ENCODE results near the gene PGM5.

PGM5 gene

DNA sequence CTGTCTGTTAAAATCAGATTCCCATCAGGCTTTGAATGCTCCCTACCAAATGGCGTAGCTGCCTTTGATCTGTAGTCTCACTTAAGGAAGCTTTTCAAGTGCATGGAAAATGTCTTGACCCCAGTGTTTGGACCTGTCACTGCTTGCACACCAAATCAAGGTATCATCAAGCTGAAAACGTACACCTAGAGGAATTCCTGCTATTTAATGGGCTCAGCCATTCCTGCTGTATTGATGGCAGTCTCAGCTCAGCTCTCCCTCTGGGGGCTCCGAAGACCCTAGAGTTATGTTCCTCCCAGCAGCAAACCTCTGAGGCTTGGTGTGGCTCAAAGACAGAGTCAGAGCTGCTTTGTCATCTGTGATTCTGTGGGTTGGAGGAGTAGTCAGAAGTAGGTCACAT, 63.5 kb downstream of the PGM5 start:
- no peaks in the 10 kb centered on the region for H3K9me3 ChIP-seq (ENCODE audit: insufficient read depth, low read length)
- no peak overlapping the region for H3K4me2 ChIP-seq (ENCODE audit: low read depth, low read length, poor library complexity, severe bottlenecking)
- no peak overlapping the region for H3K4me3 ChIP-seq (ENCODE audit: insufficient read depth, low read length, poor library complexity, severe bottlenecking)
- no peak overlapping the region for H3K27ac ChIP-seq (ENCODE audit: low read depth, low read length)
- no peak overlapping the region for H3K9ac ChIP-seq (ENCODE audit: low read length)
- H3K27me3 ChIP-seq (ENCODE audit: low read length): no peaks in the 10 kb centered on the region
- no peaks in the 10 kb centered on the region for H3K79me2 ChIP-seq (ENCODE audit: insufficient read depth, low read length)
- no peak for TF ChIP-seq EZH2phosphoT487 (conservative IDR thresholded peaks at IDR 0.05; ENCODE audit: low read length)
- TF ChIP-seq, protein P1, sequence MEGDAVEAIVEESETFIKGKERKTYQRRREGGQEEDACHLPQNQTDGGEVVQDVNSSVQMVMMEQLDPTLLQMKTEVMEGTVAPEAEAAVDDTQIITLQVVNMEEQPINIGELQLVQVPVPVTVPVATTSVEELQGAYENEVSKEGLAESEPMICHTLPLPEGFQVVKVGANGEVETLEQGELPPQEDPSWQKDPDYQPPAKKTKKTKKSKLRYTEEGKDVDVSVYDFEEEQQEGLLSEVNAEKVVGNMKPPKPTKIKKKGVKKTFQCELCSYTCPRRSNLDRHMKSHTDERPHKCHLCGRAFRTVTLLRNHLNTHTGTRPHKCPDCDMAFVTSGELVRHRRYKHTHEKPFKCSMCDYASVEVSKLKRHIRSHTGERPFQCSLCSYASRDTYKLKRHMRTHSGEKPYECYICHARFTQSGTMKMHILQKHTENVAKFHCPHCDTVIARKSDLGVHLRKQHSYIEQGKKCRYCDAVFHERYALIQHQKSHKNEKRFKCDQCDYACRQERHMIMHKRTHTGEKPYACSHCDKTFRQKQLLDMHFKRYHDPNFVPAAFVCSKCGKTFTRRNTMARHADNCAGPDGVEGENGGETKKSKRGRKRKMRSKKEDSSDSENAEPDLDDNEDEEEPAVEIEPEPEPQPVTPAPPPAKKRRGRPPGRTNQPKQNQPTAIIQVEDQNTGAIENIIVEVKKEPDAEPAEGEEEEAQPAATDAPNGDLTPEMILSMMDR (IDR thresholded peaks at IDR 0.05; ENCODE audit: insufficient read depth, low read length, poor library complexity, severe bottlenecking): no peak
- H3K36me3 ChIP-seq (ENCODE audit: low read length): no peaks in the 10 kb centered on the region
- H4K20me1 ChIP-seq (ENCODE audit: low read depth, low read length): no peaks in the 10 kb centered on the region
- no peaks in the 10 kb centered on the region for H3F3A ChIP-seq (ENCODE audit: insufficient read depth)
- no peaks in the 10 kb centered on the region for H3K9me2 ChIP-seq (replicated peaks; ENCODE audit: insufficient read depth, low read length)
- H2AFZ ChIP-seq (ENCODE audit: low read depth, low read length, severe bottlenecking): no peak overlapping the region

DNA sequence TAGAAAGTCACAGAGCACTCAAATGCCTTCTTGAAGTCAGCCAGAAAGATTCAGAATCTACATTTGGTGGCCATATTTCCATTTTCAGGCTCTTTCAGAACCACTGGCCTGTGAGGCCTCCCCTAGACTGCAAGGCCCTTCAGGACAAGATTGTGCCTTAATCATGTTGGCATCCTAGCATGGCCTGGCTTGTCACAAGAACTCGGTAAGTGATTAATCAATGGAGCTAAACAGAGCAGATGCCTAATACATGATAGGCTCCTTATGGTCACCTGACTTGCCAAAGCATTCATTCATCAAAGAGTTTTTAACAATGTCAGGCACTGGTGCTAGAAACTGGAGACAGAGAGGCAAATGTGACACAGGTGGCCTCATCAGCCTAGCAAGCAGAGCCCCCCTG, 70.3 kb downstream of the PGM5 start:
- Histone ChIP-seq H3K79me2 (ENCODE audit: insufficient read depth, low read length) (no peaks in the 10 kb centered on the region), H3F3A (ENCODE audit: insufficient read depth) (no peaks in the 10 kb centered on the region), H3K9me3 (ENCODE audit: insufficient read depth, low read length) (no peaks in the 10 kb centered on the region), H3K27me3 (ENCODE audit: low read length) (0 out of 2 replicates have a peak, but pooled peaks cover 2% of the 10 kb centered on the region), H2AFZ (ENCODE audit: low read depth, low read length, severe bottlenecking) (no peak overlapping the region), H3K27ac (ENCODE audit: low read depth, low read length) (no peak overlapping the region), H3K4me2 (ENCODE audit: low read depth, low read length, poor library complexity, severe bottlenecking) (no peak overlapping the region), H3K36me3 (ENCODE audit: low read length) (no peaks in the 10 kb centered on the region), H3K9ac (ENCODE audit: low read length) (no peak overlapping the region), H4K20me1 (ENCODE audit: low read depth, low read length) (no peaks in the 10 kb centered on the region), H3K4me3 (ENCODE audit: insufficient read depth, low read length, poor library complexity, severe bottlenecking) (no peak overlapping the region), H3K9me2 (replicated peaks; ENCODE audit: insufficient read depth, low read length) (no peaks in the 10 kb centered on the region)
- TF ChIP-seq EZH2phosphoT487 (conservative IDR thresholded peaks at IDR 0.05; ENCODE audit: low read length): no peak
- TF ChIP-seq, protein P1 (IDR thresholded peaks at IDR 0.05; ENCODE audit: insufficient read depth, low read length, poor library complexity, severe bottlenecking): no peak

DNA sequence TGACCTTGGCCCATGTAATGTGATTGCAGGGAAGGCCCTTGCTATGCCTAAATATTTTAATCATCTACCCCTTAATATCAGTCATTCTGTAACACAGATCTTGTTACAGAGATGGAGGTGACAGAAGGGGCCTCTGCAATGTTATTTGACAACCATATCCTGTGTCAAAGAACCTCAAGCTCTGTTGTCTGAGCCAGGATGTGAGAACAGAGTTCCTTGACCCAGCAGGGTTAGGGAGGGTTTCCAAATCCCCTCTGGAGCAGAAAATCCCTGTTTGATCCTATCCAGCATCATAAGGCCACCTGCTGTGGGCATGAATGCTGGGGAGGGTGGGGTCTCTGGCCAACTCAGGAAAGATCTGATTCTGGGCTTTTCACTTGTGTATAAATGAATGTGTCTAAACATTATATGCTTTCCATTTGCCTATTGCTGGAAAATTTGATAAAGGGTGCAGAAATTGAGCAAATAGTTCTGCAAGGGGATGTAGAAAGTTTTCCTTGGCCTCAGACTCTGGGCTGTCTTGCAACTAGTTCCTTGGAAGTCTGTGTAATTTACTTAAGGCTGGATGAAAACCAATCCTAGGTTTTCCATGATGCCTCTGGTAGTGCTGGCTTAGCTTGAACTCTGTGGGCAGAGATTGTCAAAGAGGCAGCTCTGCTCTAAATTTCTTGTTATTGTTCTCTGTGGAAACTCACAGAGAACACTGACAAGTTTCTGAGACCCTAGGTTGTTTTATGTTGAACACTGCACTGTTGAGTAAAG, 71.0 kb downstream of the PGM5 start:
- Histone ChIP-seq H3K9ac (ENCODE audit: low read length) (no peak overlapping the region), H3K36me3 (ENCODE audit: low read length) (no peaks in the 10 kb centered on the region), H3F3A (ENCODE audit: insufficient read depth) (no peaks in the 10 kb centered on the region), H3K4me2 (ENCODE audit: low read depth, low read length, poor library complexity, severe bottlenecking) (no peak overlapping the region), H3K27ac (ENCODE audit: low read depth, low read length) (no peak overlapping the region), H4K20me1 (ENCODE audit: low read depth, low read length) (no peaks in the 10 kb centered on the region), H3K9me2 (replicated peaks; ENCODE audit: insufficient read depth, low read length) (no peaks in the 10 kb centered on the region), H3K9me3 (ENCODE audit: insufficient read depth, low read length) (no peaks in the 10 kb centered on the region), H3K27me3 (ENCODE audit: low read length) (0 out of 2 replicates have a peak, but pooled peaks cover 2% of the 10 kb centered on the region), H3K4me3 (ENCODE audit: insufficient read depth, low read length, poor library complexity, severe bottlenecking) (no peak overlapping the region), H2AFZ (ENCODE audit: low read depth, low read length, severe bottlenecking) (no peak overlapping the region), H3K79me2 (ENCODE audit: insufficient read depth, low read length) (no peaks in the 10 kb centered on the region)
- TF ChIP-seq, protein P1 (IDR thresholded peaks at IDR 0.05; ENCODE audit: insufficient read depth, low read length, poor library complexity, severe bottlenecking): no peak
- TF ChIP-seq EZH2phosphoT487 (conservative IDR thresholded peaks at IDR 0.05; ENCODE audit: low read length): no peak
